Naive B cell (primary cell): ENCODE data around the gene MAP1S. TPM values are rescaled to one million over a fixed set of nuclear protein-coding genes. Genes with fewer than 3 reads are reported as not detected.

Experiments
- ATAC-seq, 2 donors: fragments of 150-1000 bp; cut with Tn5 transposase; 2 replicates each; pipeline ENCODE4 v1.10.0; 2021; ENCODE audit warnings: low read depth in 2 of 2, mild to moderate bottlenecking in 2 of 2, moderate library complexity in 2 of 2
- DNase-seq: peaks from one replicate; pipeline ENCODE4 v3.0.0; 2022
- H3K27ac Mint-ChIP-seq, 6 donors: one replicate each; pipeline ENCODE4 v1.8.0; 2020 to 2022; ENCODE audit warnings: mild to moderate bottlenecking in 6 of 6, mixed read lengths in 6 of 6, moderate library complexity in 5 of 6, inconsistent platforms in 2 of 6
- H3K27me3 Mint-ChIP-seq, 3 donors: one replicate each; pipeline ENCODE4 v1.8.0; 2021 to 2022; ENCODE audit warnings: mixed read lengths in 3 of 3, mild to moderate bottlenecking in 1 of 3
- H3K36me3 Mint-ChIP-seq, 2 donors: one replicate each; pipeline ENCODE4 v1.8.0; 2020 to 2022; ENCODE audit warnings: mixed read lengths in 2 of 2, inconsistent platforms in 1 of 2, mild to moderate bottlenecking in 1 of 2
- H3K4me1 Mint-ChIP-seq, 3 donors: one replicate each; pipeline ENCODE4 v1.8.0; 2020 to 2022; ENCODE audit warnings: mixed read lengths in 3 of 3, inconsistent platforms in 1 of 3, mild to moderate bottlenecking in 1 of 3, moderate library complexity in 1 of 3
- H3K4me3 Mint-ChIP-seq, 8 donors: one replicate each; pipeline ENCODE4 v1.8.0; 2020 to 2022; ENCODE audit warnings: mild to moderate bottlenecking in 8 of 8, mixed read lengths in 8 of 8, moderate library complexity in 8 of 8, inconsistent platforms in 2 of 8
- H3K9me3 Mint-ChIP-seq, 7 donors: one replicate each; pipeline ENCODE4 v1.8.0; 2020 to 2022; ENCODE audit warnings: mixed read lengths in 7 of 7, mild to moderate bottlenecking in 5 of 7, inconsistent platforms in 2 of 7, moderate library complexity in 1 of 7
- polyA plus RNA-seq, 6 donors: library from polyadenylated mRNA; unstranded; fragments of 300-500 nt; fragmentation: Illumina TruSeq; gene quantifications; one replicate each; pipeline ENCODE4 v1.2.3, GENCODE V29; 2021; ENCODE audit warnings: low read depth in 6 of 6

Gene MAP1S
- polyA plus RNA-seq, 6 donors from 2014 or later, result 22.4 to 44.0 (median 26.0) TPM

GRCh38 chr19:17716309-17716929 lies 2.9 kb upstream of the MAP1S start:
- peaks cover 30 to 39% (median 34%) of the 10 kb centered on the region in 3 donors for H3K4me1 Mint-ChIP-seq
- H3K27ac Mint-ChIP-seq, result no peak overlapping the region
- no peaks in the 10 kb centered on the region for H3K27me3 Mint-ChIP-seq
- peak overlapping the region in 2 of 8 donors; percentile 74 to 89 for H3K4me3 Mint-ChIP-seq
- no peak for ATAC-seq
- no peaks in the 10 kb centered on the region for H3K36me3 Mint-ChIP-seq
- no peak for DNase-seq
- H3K9me3 Mint-ChIP-seq, result no peaks in the 10 kb centered on the region

DNA sequence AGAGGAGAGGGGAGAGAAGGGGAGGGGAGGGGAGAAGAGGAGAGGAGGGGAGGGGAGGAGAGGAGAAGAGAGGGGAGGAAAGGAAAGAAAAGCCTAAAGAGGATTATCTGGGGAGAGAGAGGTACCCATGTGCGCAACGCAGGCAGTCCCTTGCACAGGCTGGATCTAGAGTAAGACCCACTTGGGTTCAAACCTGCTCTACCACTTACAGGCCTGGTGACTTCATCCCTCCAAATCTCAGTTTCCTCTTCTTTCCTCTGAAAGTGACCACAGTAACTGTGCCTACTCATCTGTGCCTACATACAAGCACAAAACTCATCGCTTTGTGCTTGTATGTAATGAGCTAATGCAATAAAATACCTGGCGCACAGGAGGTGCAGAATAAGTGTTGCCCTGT lies 732 bp upstream of the MAP1S start:
- ATAC-seq (no peak), DNase-seq (no peak)
- H3K4me1 Mint-ChIP-seq, result peaks cover 37 to 54% (median 47%) of the 10 kb centered on the region in 3 donors
- H3K27me3 Mint-ChIP-seq, result no peaks in the 10 kb centered on the region
- H3K4me3 Mint-ChIP-seq, result peak overlapping the region; percentile 86 to 95 (median 90)
- no peaks in the 10 kb centered on the region for H3K9me3 Mint-ChIP-seq
- peak overlapping the region in 5 of 6 donors; percentile 71 to 93 (median 87) for H3K27ac Mint-ChIP-seq
- no peaks in the 10 kb centered on the region for H3K36me3 Mint-ChIP-seq

DNA sequence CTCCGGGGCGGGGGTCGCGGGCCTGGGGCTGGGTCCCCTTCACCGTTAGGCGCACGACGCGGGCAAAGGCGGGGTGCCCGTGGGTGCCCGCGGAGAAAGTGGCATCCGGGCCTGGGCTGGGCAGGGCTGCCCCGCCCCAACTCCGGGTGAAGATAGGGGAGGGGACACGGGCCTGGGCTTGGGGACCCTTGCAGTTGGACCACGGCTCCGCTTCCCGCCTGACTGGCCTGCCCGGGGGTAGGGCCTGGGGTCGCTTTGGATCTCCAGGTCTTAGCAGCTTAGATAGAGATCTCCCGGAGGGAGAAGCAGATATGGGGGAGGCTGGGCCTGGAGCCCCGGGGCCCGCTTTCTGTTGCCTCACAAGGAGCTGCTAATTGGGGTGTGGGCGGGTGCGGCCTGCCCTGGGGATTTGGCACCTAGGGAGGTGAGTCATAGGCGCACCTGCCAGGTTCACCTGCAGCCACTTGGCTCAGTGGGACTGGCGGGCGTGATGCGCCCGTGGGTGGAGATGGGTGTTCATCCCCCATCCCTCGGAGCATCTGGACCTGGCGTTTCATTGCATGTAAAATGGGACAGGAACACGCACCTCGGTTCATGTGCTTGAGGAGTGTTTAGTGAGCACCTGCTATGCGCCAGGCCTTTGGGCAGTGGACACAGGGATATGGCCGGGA lies 585 bp downstream of the MAP1S start:
- Mint-ChIP-seq H3K27me3 (no peaks in the 10 kb centered on the region), H3K36me3 (peaks cover 0 to 8% of the 10 kb centered on the region in 2 donors), H3K4me1 (peaks cover 41 to 60% (median 55%) of the 10 kb centered on the region in 3 donors), H3K9me3 (no peaks in the 10 kb centered on the region), H3K27ac (peak overlapping the region in 3 of 6 donors; percentile 83 to 97 (median 94)), H3K4me3 (peak overlapping the region; percentile 89 to 95 (median 93))
- ATAC-seq, result peak; percentile 30 to 33
- no peak for DNase-seq

GRCh38 chr19:17720440-17720839 lies 1.2 kb downstream of the MAP1S start:
- Mint-ChIP-seq H3K4me3 (peak overlapping the region; percentile 89 to 95 (median 93)), H3K27ac (peak overlapping the region in 4 of 6 donors; percentile 83 to 97 (median 91)), H3K27me3 (no peaks in the 10 kb centered on the region), H3K36me3 (peaks cover 0 to 14% of the 10 kb centered on the region in 2 donors), H3K4me1 (peaks cover 44 to 60% (median 59%) of the 10 kb centered on the region in 3 donors), H3K9me3 (no peaks in the 10 kb centered on the region)
- ATAC-seq (no peak), DNase-seq (no peak)

DNA sequence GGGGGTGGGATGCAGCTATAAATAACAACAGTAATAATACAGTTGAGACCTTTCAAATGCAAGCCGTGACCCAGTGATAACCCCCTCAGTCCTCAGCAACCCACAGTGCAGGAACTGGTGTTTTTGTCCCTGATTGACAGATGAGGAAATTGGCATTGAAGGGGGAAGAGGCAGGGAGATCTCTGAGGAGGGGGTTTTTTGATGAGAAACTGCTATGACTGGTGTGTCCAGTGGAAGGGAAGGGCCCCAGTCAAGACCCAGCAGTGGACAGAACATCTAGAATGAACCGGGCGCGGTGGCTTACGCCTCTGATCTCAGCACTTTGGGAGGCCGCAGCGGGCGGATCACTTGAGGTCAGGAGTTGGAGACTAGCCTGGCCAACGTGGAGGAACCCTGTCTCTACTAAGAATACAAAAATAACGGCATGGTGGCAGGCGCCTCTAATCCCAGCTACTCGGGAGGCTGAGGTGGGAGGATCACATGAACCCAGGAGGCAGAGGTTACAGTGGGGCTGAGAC lies 1.9 kb downstream of the MAP1S start:
- Mint-ChIP-seq H3K27ac (peak overlapping the region in 4 of 6 donors; percentile 52 to 83 (median 68)), H3K4me3 (peak overlapping the region; percentile 89 to 95 (median 93)), H3K27me3 (no peaks in the 10 kb centered on the region), H3K4me1 (peaks cover 45 to 64% (median 60%) of the 10 kb centered on the region in 3 donors), H3K36me3 (peaks cover 0 to 16% of the 10 kb centered on the region in 2 donors), H3K9me3 (no peaks in the 10 kb centered on the region)
- ATAC-seq (no peak), DNase-seq (no peak)

- Mint-ChIP-seq H3K27me3 (no peaks in the 10 kb centered on the region), H3K9me3 (no peaks in the 10 kb centered on the region), H3K36me3 (peaks cover 0 to 16% of the 10 kb centered on the region in 2 donors), H3K4me3 (peak overlapping the region; percentile 89 to 95 (median 93)), H3K4me1 (peaks cover 45 to 62% (median 58%) of the 10 kb centered on the region in 3 donors), H3K27ac (peak overlapping the region in 4 of 6 donors; percentile 44 to 83 (median 71))
- no peak for ATAC-seq
- no peak for DNase-seq
Measured at GRCh38 chr19:17721821-17722220, 2.5 kb downstream of the MAP1S start.

- DNase-seq (no peak), ATAC-seq (no peak)
- no peaks in the 10 kb centered on the region for H3K27me3 Mint-ChIP-seq
- H3K9me3 Mint-ChIP-seq, result no peaks in the 10 kb centered on the region
- peaks cover 39 to 54% (median 49%) of the 10 kb centered on the region in 3 donors for H3K4me1 Mint-ChIP-seq
- H3K4me3 Mint-ChIP-seq, result peak overlapping the region in 4 of 8 donors; percentile 29 to 74 (median 63)
- H3K36me3 Mint-ChIP-seq, result peaks cover 0 to 16% of the 10 kb centered on the region in 2 donors
- peak overlapping the region in 1 of 6 donors; percentile 83 for H3K27ac Mint-ChIP-seq
Measured at GRCh38 chr19:17722655-17723240, 3.5 kb downstream of the MAP1S start.

- ATAC-seq (no peak), DNase-seq (no peak)
- H3K4me3 Mint-ChIP-seq, result peak overlapping the region in 1 of 8 donors; percentile 22
- peaks cover 0 to 16% of the 10 kb centered on the region in 2 donors for H3K36me3 Mint-ChIP-seq
- no peaks in the 10 kb centered on the region for H3K27me3 Mint-ChIP-seq
- peaks cover 30 to 47% (median 37%) of the 10 kb centered on the region in 3 donors for H3K4me1 Mint-ChIP-seq
- peak overlapping the region in 2 of 6 donors; percentile 31 to 71 for H3K27ac Mint-ChIP-seq
- no peaks in the 10 kb centered on the region for H3K9me3 Mint-ChIP-seq
Measured at GRCh38 chr19:17724655-17725054, 5.4 kb downstream of the MAP1S start.

DNA sequence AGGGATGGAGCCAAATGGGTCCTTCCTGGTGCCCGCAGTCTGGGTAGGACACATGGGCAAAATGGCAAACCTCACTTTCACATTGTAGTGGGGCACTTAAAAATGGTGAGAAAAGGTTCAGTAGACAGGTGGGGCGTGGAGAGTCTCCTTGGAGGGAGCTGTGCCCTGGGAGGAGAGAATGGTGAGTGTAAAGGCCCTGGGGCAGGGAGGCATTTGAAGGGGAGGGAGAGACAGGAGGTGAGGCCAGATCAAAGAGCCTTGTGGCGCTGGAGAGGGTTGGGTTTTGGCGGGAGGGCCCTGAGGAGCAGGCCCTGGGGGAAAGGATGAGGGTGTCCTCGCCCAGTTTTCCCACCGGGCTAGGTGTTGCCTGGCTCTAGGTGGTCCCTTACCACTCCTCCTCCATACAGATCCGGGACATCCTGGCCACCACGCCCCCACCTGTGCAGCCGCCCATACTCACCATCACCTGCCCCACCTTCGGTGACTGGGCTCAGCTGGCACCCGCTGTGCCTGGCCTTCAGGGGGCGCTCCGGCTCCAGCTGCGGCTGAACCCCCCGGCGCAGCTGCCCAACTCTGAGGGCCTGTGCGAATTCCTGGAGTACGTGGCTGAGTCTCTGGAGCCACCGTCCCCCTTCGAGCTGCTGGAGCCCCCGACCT lies 6.3 kb downstream of the MAP1S start:
- peaks cover 24 to 48% (median 35%) of the 10 kb centered on the region in 3 donors for H3K4me1 Mint-ChIP-seq
- no peaks in the 10 kb centered on the region for H3K9me3 Mint-ChIP-seq
- H3K4me3 Mint-ChIP-seq, result no peak overlapping the region
- no peaks in the 10 kb centered on the region for H3K27me3 Mint-ChIP-seq
- ATAC-seq (peak; percentile 49 to 63), DNase-seq (no peak)
- peaks cover 0 to 16% of the 10 kb centered on the region in 2 donors for H3K36me3 Mint-ChIP-seq
- peak overlapping the region in 1 of 6 donors; percentile 15 for H3K27ac Mint-ChIP-seq

DNA sequence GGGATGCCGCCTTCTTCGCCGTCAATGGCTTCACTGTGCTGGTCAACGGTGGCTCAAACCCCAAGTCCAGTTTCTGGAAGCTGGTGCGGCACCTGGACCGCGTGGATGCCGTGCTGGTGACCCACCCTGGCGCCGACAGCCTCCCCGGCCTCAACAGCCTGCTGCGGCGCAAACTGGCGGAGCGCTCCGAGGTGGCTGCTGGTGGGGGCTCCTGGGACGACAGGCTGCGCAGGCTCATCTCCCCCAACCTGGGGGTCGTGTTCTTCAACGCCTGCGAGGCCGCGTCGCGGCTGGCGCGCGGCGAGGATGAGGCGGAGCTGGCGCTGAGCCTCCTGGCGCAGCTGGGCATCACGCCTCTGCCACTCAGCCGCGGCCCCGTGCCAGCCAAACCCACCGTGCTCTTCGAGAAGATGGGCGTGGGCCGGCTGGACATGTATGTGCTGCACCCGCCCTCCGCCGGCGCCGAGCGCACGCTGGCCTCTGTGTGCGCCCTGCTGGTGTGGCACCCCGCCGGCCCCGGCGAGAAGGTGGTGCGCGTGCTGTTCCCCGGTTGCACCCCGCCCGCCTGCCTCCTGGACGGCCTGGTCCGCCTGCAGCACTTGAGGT lies 7.0 kb downstream of the MAP1S start:
- peaks cover 19 to 48% (median 35%) of the 10 kb centered on the region in 3 donors for H3K4me1 Mint-ChIP-seq
- H3K27me3 Mint-ChIP-seq, result no peaks in the 10 kb centered on the region
- no peak for DNase-seq
- H3K36me3 Mint-ChIP-seq, result peaks cover 3 to 19% of the 10 kb centered on the region in 2 donors
- H3K27ac Mint-ChIP-seq, result no peak overlapping the region
- ATAC-seq, result no peak
- no peaks in the 10 kb centered on the region for H3K9me3 Mint-ChIP-seq
- no peak overlapping the region for H3K4me3 Mint-ChIP-seq

GRCh38 chr19:17726964-17727773 lies 7.9 kb downstream of the MAP1S start:
- H3K27me3 Mint-ChIP-seq, result no peaks in the 10 kb centered on the region
- H3K4me3 Mint-ChIP-seq, result no peak overlapping the region
- H3K9me3 Mint-ChIP-seq, result no peaks in the 10 kb centered on the region
- no peak for ATAC-seq
- no peak for DNase-seq
- no peak overlapping the region for H3K27ac Mint-ChIP-seq
- peaks cover 21 to 45% (median 30%) of the 10 kb centered on the region in 3 donors for H3K4me1 Mint-ChIP-seq
- peaks cover 6 to 25% of the 10 kb centered on the region in 2 donors for H3K36me3 Mint-ChIP-seq

GRCh38 chr19:17727843-17728242 lies 8.6 kb downstream of the MAP1S start:
- ATAC-seq, result no peak
- no peaks in the 10 kb centered on the region for H3K27me3 Mint-ChIP-seq
- no peak overlapping the region for H3K27ac Mint-ChIP-seq
- no peak for DNase-seq
- H3K9me3 Mint-ChIP-seq, result no peaks in the 10 kb centered on the region
- peaks cover 18 to 44% (median 30%) of the 10 kb centered on the region in 3 donors for H3K4me1 Mint-ChIP-seq
- H3K36me3 Mint-ChIP-seq, result peaks cover 6 to 25% of the 10 kb centered on the region in 2 donors
- no peak overlapping the region for H3K4me3 Mint-ChIP-seq
